ES-I3 (cell line): Measurements from ENCODE around the gene RHCE.
"Not testable (repeated sequence)": the region's sequence is repeated elsewhere in the genome, so short reads cannot be mapped to it uniquely, and the experiment has no call there.

ENCODE experiments used
- H3K36me3 ChIP-seq: 2 replicates; pipeline ENCODE4 v1.6.1; 2013; ENCODE audit warnings: mild to moderate bottlenecking, low read length, control low read depth, moderate library complexity; ENCODE audit not compliant: insufficient read depth
- H3K4me1 ChIP-seq: 2 replicates; pipeline ENCODE4 v1.6.1; 2013; ENCODE audit warnings: mild to moderate bottlenecking, control low read depth, low read length; ENCODE audit not compliant: insufficient read depth
- H3K9ac ChIP-seq: 2 replicates; pipeline ENCODE4 v1.6.1; 2013; ENCODE audit warnings: low read depth, mild to moderate bottlenecking, low read length, moderate library complexity
- H3K9me3 ChIP-seq: 2 replicates; pipeline ENCODE4 v1.6.1; 2013; ENCODE audit warnings: mild to moderate bottlenecking, low read length, moderate library complexity; ENCODE audit not compliant: control insufficient read depth, insufficient read depth

The RHCE gene

GRCh38 chr1:25356441-25356840 is 64.2 kb downstream of the RHCE start:
- Histone ChIP-seq H3K9ac (no peak overlapping the region), H3K4me1 (no peaks in the 10 kb centered on the region), H3K36me3 (peaks cover 2% of the 10 kb centered on the region), H3K9me3 (no peaks in the 10 kb centered on the region)

- H3K4me1 ChIP-seq: no peaks in the 10 kb centered on the region
- H3K9ac ChIP-seq: no peak overlapping the region
- no peaks in the 10 kb centered on the region; the same call in 1 of the 2 replicates for H3K36me3 ChIP-seq
- H3K9me3 ChIP-seq: no peaks in the 10 kb centered on the region
These were observed 64.7 kb downstream of the RHCE start for GRCh38 chr1:25355841-25356395.

- Histone ChIP-seq H3K9ac (no peak overlapping the region), H3K9me3 (no peaks in the 10 kb centered on the region; the same call in 1 of the 2 replicates), H3K4me1 (no peaks in the 10 kb centered on the region), H3K36me3 (peaks cover 3% of the 10 kb centered on the region; the same call in 1 of the 2 replicates)
These were observed 71.0 kb downstream of the RHCE start for GRCh38 chr1:25349606-25350005.

GRCh38 chr1:25347556-25347955 is 73.1 kb downstream of the RHCE start:
- Histone ChIP-seq H3K36me3 (peaks cover 3% of the 10 kb centered on the region), H3K9ac (no peak overlapping the region), H3K9me3 (no peaks in the 10 kb centered on the region; the same call in 1 of the 2 replicates), H3K4me1 (no peaks in the 10 kb centered on the region)

- Histone ChIP-seq H3K9ac (no peak overlapping the region), H3K9me3 (no peaks in the 10 kb centered on the region), H3K36me3 (no peaks in the 10 kb centered on the region; the same call in none of the 2 replicates), H3K4me1 (0 out of 2 replicates have a peak, but pooled peaks cover 3% of the 10 kb centered on the region)
These were observed 76.8 kb downstream of the RHCE start for GRCh38 chr1:25343872-25344271.

GRCh38 chr1:25342846-25343245 is 77.8 kb downstream of the RHCE start:
- Histone ChIP-seq H3K36me3 (no peaks in the 10 kb centered on the region; the same call in none of the 2 replicates), H3K9ac (no peak overlapping the region), H3K9me3 (no peaks in the 10 kb centered on the region), H3K4me1 (0 out of 2 replicates have a peak, but pooled peaks cover 3% of the 10 kb centered on the region)

- Histone ChIP-seq H3K9ac (no peak overlapping the region), H3K36me3 (no peaks in the 10 kb centered on the region; the same call in none of the 2 replicates), H3K4me1 (0 out of 2 replicates have a peak, but pooled peaks cover 3% of the 10 kb centered on the region), H3K9me3 (no peaks in the 10 kb centered on the region)
These were observed 78.9 kb downstream of the RHCE start for GRCh38 chr1:25341746-25342145.

- 0 out of 2 replicates have a peak, but pooled peaks cover 3% of the 10 kb centered on the region for H3K4me1 ChIP-seq
- H3K9me3 ChIP-seq: no peaks in the 10 kb centered on the region
- H3K36me3 ChIP-seq: no peaks in the 10 kb centered on the region; the same call in 1 of the 2 replicates
- peak overlapping the region; percentile 94 for H3K9ac ChIP-seq
These were observed 81.6 kb downstream of the RHCE start for GRCh38 chr1:25338986-25339385.

GRCh38 chr1:25338188-25338981 is 82.2 kb downstream of the RHCE start, which contains the start of gene TMEM50A:
Gene TMEM50A, plus strand, starts transcription at chr1:25338334. Its CDS starts 2,153 bp downstream, at chr1:25340487.
- H3K36me3 ChIP-seq: no peaks in the 10 kb centered on the region; the same call in 1 of the 2 replicates
- H3K9ac ChIP-seq: peak within 1 kb of the TSS; percentile 94
- H3K9me3 ChIP-seq: no peaks in the 10 kb centered on the region
- H3K4me1 ChIP-seq: 0 out of 2 replicates have a peak, but pooled peaks cover 3% of the 10 kb centered on the region

- not testable (repeated sequence) for H3K4me1 ChIP-seq, H3K36me3 ChIP-seq, H3K9me3 ChIP-seq
- peak overlapping the region; percentile 94; the same call in 1 of the 2 replicates for H3K9ac ChIP-seq
These were observed 83.0 kb downstream of the RHCE start for GRCh38 chr1:25337483-25338187.

GRCh38 chr1:25336922-25337354 is 83.7 kb downstream of the RHCE start:
- H3K4me1 ChIP-seq, H3K36me3 ChIP-seq, H3K9me3 ChIP-seq: not testable (repeated sequence)
- peak overlapping the region; percentile 85 for H3K9ac ChIP-seq

GRCh38 chr1:25329950-25330349 is 90.7 kb downstream of the RHCE start:
- not testable (repeated sequence) for H3K9me3 ChIP-seq, H3K9ac ChIP-seq, H3K36me3 ChIP-seq, H3K4me1 ChIP-seq

GRCh38 chr1:25329336-25329735 is 91.3 kb downstream of the RHCE start:
- not testable (repeated sequence) for H3K4me1 ChIP-seq, H3K9ac ChIP-seq, H3K9me3 ChIP-seq, H3K36me3 ChIP-seq

- not testable (repeated sequence) for H3K36me3 ChIP-seq, H3K9me3 ChIP-seq, H3K9ac ChIP-seq, H3K4me1 ChIP-seq
These were observed 91.8 kb downstream of the RHCE start for GRCh38 chr1:25328791-25329185.
